Common myeloid progenitor, CD34-positive (primary cell): ENCODE results near the gene CLDN6.

Experiments
- CTCF ChIA-PET: fragments of 350-600 bp; sonication (Branson Sonifier 250); formaldehyde crosslinking; loops from one replicate; lab custom pipeline; 2021; ENCODE audit warnings: antibody characterized with exemption; lab: Charles Lee
- POLR2A ChIA-PET: fragments of 350-600 bp; sonication (Branson Sonifier 250); formaldehyde crosslinking; loops from one replicate; lab custom pipeline; 2021; ENCODE audit warnings: antibody characterized with exemption; lab: Charles Lee
- DNase-seq, 3 donors: peaks; one replicate each; pipeline versions ENCODE4 v3.0.0 to v3.0.0-alpha.2; 2013
- H3K27ac ChIP-seq, 2 experiments: 1 replicate in 1 of 2; 2 replicates in 1 of 2; pipeline ENCODE4 v1.7.0; 2013; ENCODE audit warnings: inconsistent platforms in 2 of 2, low read length in 2 of 2, mild to moderate bottlenecking in 2 of 2, low read depth in 1 of 2, moderate library complexity in 1 of 2; ENCODE audit not compliant: severe bottlenecking in 2 of 2, insufficient read depth in 1 of 2, poor library complexity in 1 of 2
- H3K27me3 ChIP-seq, 5 experiments: replicated peaks in 2 of 5; 1 replicate in 3 of 5; 2 replicates in 2 of 5; pipeline versions ENCODE4 v1.6.1 to v1.7.0; 2013; ENCODE audit warnings: low read length in 4 of 5, mild to moderate bottlenecking in 2 of 5, moderate library complexity in 2 of 5, inconsistent platforms in 1 of 5; ENCODE audit not compliant: insufficient read depth in 5 of 5, control insufficient read depth in 4 of 5
- H3K36me3 ChIP-seq, 4 experiments: 1 replicate in 2 of 4; 2 replicates in 2 of 4; pipeline versions ENCODE4 v1.6.1 to v1.7.0; 2013; ENCODE audit warnings: low read length in 3 of 4, control low read depth in 1 of 4, mild to moderate bottlenecking in 1 of 4; ENCODE audit not compliant: control insufficient read depth in 4 of 4, insufficient read depth in 4 of 4
- H3K4me1 ChIP-seq, 4 experiments: 1 replicate in 3 of 4; 2 replicates in 1 of 4; pipeline versions ENCODE4 v1.6.1 to v1.7.1; 2013; ENCODE audit warnings: low read length in 3 of 4, mild to moderate bottlenecking in 3 of 4, control low read depth in 1 of 4, inconsistent platforms in 1 of 4, moderate library complexity in 1 of 4; ENCODE audit not compliant: control insufficient read depth in 4 of 4, insufficient read depth in 4 of 4; ENCODE audit errors: control extremely low read depth in 1 of 4
- H3K4me3 ChIP-seq, 7 experiments: 1 replicate in 4 of 7; 2 replicates in 3 of 7; pipeline versions ENCODE4 v1.5.1 to v1.7.0; 2013; ENCODE audit warnings: mild to moderate bottlenecking in 7 of 7, low read length in 6 of 7, moderate library complexity in 6 of 7, inconsistent platforms in 2 of 7, low read depth in 2 of 7, control low read depth in 1 of 7; ENCODE audit not compliant: insufficient read depth in 4 of 7, control insufficient read depth in 1 of 7; ENCODE audit errors: extremely low read depth in 1 of 7
- H3K9me3 ChIP-seq, 5 experiments: 1 replicate in 4 of 5; 2 replicates in 1 of 5; pipeline versions ENCODE4 v1.6.1 to v1.7.1; 2013; ENCODE audit warnings: low read length in 4 of 5, mild to moderate bottlenecking in 2 of 5, inconsistent platforms in 1 of 5, low read depth in 1 of 5, moderate library complexity in 1 of 5; ENCODE audit not compliant: control insufficient read depth in 4 of 5, insufficient read depth in 2 of 5; ENCODE audit errors: control extremely low read depth in 1 of 5
- WGBS: methylation state at CpG from one replicate; pipeline ENCODE4 v1.1.5; 2013; ENCODE audit not compliant: insufficient coverage; 5-methylcytosine and 5-hydroxymethylcytosine counted together

Gene CLDN6

GRCh38 chr16:3003582-3004270 lies 14.3 kb downstream of the CLDN6 start:
- Histone ChIP-seq H3K27me3 (no peaks in the 10 kb centered on the region), H3K36me3 (peaks cover 0 to 4% (median 1%) of the 10 kb centered on the region in 4 experiments), H3K4me1 (peaks cover 11 to 42% (median 35%) of the 10 kb centered on the region in 4 experiments), H3K27ac (no peak overlapping the region), H3K9me3 (no peaks in the 10 kb centered on the region), H3K4me3 (peak overlapping the region; percentile 19 to 81 (median 48))
- peak; percentile 99 to 100 (median 100) for DNase-seq
- ChIA-PET POLR2A (interaction anchor here (0.6 to 2.5 kb wide), 4 partner anchors 17 to 213 kb away, joined by 3 to 11 read pairs (median 5); partner anchors contain the start of gene TNFRSF12A), CTCF (interaction anchor here (0.7 to 10.6 kb wide), 9 partner anchors 15 to 408 kb away, joined by 3 to 197 read pairs (median 3); partner anchors contain the start of genes CLDN6, HCFC1R1, THOC6 and TNFRSF12A)
- WGBS = 9% methylated on average over 47 of the region's 58 CpGs

- 87% methylated on average over 7 of the region's 12 CpGs for WGBS
Measured at GRCh38 chr16:3001316-3001715, 16.7 kb downstream of the CLDN6 start.

GRCh38 chr16:3000540-3000939 lies 17.4 kb downstream of the CLDN6 start:
- no peak overlapping the region for H3K4me3 ChIP-seq
- DNase-seq = no peak
- ChIA-PET POLR2A (no interaction called here), CTCF (interaction anchor here (1.0 to 10.6 kb wide), 5 partner anchors 12 to 30 kb away, joined by 3 to 197 read pairs (median 9); partner anchors contain the start of genes CLDN6, HCFC1R1, THOC6 and TNFRSF12A)
- no peaks in the 10 kb centered on the region for H3K27me3 ChIP-seq
- no peaks in the 10 kb centered on the region for H3K9me3 ChIP-seq
- no peak overlapping the region for H3K27ac ChIP-seq
- H3K4me1 ChIP-seq = peaks cover 0 to 10% (median 5%) of the 10 kb centered on the region in 4 experiments
- peaks cover 0 to 4% (median 1%) of the 10 kb centered on the region in 4 experiments for H3K36me3 ChIP-seq
- 93% methylated on average over 3 of the region's 4 CpGs for WGBS

More at GRCh38 chr16:3001316-3001715, 16.7 kb downstream of the CLDN6 start:
- ChIA-PET CTCF (interaction anchor here (1.1 to 10.6 kb wide), 5 partner anchors 13 to 170 kb away, joined by 4 to 197 read pairs (median 9); partner anchors contain the start of genes CLDN6, HCFC1R1, THOC6 and TNFRSF12A), POLR2A (no interaction called here)
- Histone ChIP-seq H3K36me3 (peaks cover 0 to 4% (median 1%) of the 10 kb centered on the region in 4 experiments), H3K9me3 (no peaks in the 10 kb centered on the region), H3K4me3 (no peak overlapping the region), H3K27me3 (no peaks in the 10 kb centered on the region), H3K27ac (no peak overlapping the region), H3K4me1 (peaks cover 0 to 18% (median 11%) of the 10 kb centered on the region in 4 experiments)
- no peak for DNase-seq

GRCh38 chr16:2999929-3000328 lies 18.1 kb downstream of the CLDN6 start:
- no peak overlapping the region for H3K4me3 ChIP-seq
- CTCF ChIA-PET = interaction anchor here (1.0 to 10.6 kb wide), 4 partner anchors 11 to 30 kb away, joined by 3 to 197 read pairs (median 55); partner anchors contain the start of genes CLDN6, HCFC1R1, THOC6 and TNFRSF12A
- 100% methylated on average over 4 of the region's 6 CpGs for WGBS
- no peak overlapping the region for H3K27ac ChIP-seq
- H3K4me1 ChIP-seq = peaks cover 0 to 6% (median 2%) of the 10 kb centered on the region in 4 experiments
- no peaks in the 10 kb centered on the region for H3K27me3 ChIP-seq
- DNase-seq = no peak
- POLR2A ChIA-PET = no interaction called here
- peaks cover 0 to 4% (median 1%) of the 10 kb centered on the region in 4 experiments for H3K36me3 ChIP-seq
- H3K9me3 ChIP-seq = no peaks in the 10 kb centered on the region

- Histone ChIP-seq H3K4me3 (no peak overlapping the region), H3K4me1 (no peaks in the 10 kb centered on the region), H3K27ac (no peak overlapping the region), H3K27me3 (no peaks in the 10 kb centered on the region), H3K36me3 (no peaks in the 10 kb centered on the region), H3K9me3 (no peaks in the 10 kb centered on the region)
- WGBS = 100% methylated on average over 7 of the region's 13 CpGs
- CTCF ChIA-PET = interaction anchor here (1.1 to 1.8 kb wide), 3 partner anchors 8 to 35 kb away, joined by 3 read pairs; a partner anchor contains a TSS
- no peak for DNase-seq
- POLR2A ChIA-PET = no interaction called here
Measured at GRCh38 chr16:2996298-2996697, 21.7 kb downstream of the CLDN6 start.

GRCh38 chr16:2992383-2993081 lies 25.5 kb downstream of the CLDN6 start:
- 98% methylated on average over 7 of the region's 14 CpGs for WGBS
- no peaks in the 10 kb centered on the region for H3K4me1 ChIP-seq
- no peaks in the 10 kb centered on the region for H3K36me3 ChIP-seq
- ChIA-PET POLR2A (no interaction called here), CTCF (interaction anchor here (0.6 to 1.1 kb wide), 2 partner anchors 9 to 21 kb away, joined by 3 read pairs; no protein-coding TSS in a partner anchor)
- no peaks in the 10 kb centered on the region for H3K9me3 ChIP-seq
- no peak overlapping the region for H3K4me3 ChIP-seq
- H3K27ac ChIP-seq = no peak overlapping the region
- no peaks in the 10 kb centered on the region for H3K27me3 ChIP-seq
- no peak for DNase-seq
